GM21528 (cell line): Measurements from ENCODE around the gene SPATA17.

Experiments
- ATAC-seq: cut with Tn5 transposase; IDR thresholded peaks from one replicate; pipeline ENCODE4 v1.9.1; 2021; ENCODE audit warnings: mild to moderate bottlenecking, moderate library complexity; ENCODE audit not compliant: unreplicated experiment, low FRiP score

The SPATA17 gene

DNA sequence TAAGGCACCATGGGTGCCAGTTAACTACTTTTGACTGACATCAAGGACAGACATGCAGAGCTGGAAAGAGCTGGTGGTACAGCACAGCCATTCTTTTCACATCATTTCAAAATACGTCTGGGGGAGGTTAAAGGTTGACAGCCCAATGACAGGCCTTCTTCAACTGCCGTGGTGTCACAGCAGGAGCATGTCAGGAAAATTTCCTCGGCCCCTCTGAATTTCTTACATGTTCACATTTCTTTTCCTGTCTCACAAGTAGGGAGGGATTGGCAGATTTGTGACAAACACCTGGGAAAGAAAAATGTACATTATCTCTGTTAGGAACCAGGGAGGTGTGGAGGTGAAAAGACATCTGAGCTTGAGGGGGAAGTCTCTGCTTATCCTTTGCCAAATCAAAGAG lies 279.1 kb downstream of the SPATA17 start:
- ATAC-seq: no peak

GRCh38 chr1:217910791-217911320 lies 279.7 kb downstream of the SPATA17 start:
- no peak for ATAC-seq

DNA sequence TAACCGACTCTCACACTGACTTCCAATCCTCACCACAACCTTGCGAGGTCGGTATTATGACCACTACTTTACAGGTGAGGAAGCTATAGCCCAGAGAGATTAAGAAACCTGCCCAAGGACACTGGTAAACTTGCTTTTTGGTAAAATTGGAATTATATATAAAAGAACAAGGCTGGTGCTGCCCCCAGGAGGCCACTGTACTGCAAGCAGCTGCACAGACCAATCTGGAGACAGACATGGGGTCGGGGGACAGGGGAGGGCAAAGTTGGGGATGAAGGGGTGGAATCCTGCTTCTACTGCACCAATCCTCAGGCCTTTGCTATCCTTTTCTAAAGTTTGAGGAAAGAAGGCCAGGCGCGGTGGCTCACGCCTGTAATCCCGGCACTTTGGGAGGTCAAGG lies 280.8 kb downstream of the SPATA17 start:
- no peak for ATAC-seq

GRCh38 chr1:217917281-217917887 lies 286.2 kb downstream of the SPATA17 start:
- no peak for ATAC-seq

- no peak for ATAC-seq
Observed at GRCh38 chr1:217919683-217920388, 288.7 kb downstream of the SPATA17 start.
